Panc1 (cell line): Measurements from ENCODE around the gene PHF10. TPM values are rescaled to one million over a fixed set of nuclear protein-coding genes. Genes with fewer than 3 reads are reported as not detected.
"Not testable (repeated sequence)": the region's sequence is repeated elsewhere in the genome, so short reads cannot be mapped to it uniquely, and the experiment has no call there.

Source experiments
- ATAC-seq: fragments of 200-7000 bp; cut with Tn5 transposase; 2 replicates; pipeline ENCODE4 v1.9.1; 2020; ENCODE audit warnings: mild to moderate bottlenecking, moderate library complexity
- BruUV-seq: library from RNA; stranded (reverse); fragments of 400-500 nt; replicated peaks from 2 replicates; lab custom pipeline; 2021; lab: Mats Ljungman, UMichigan
- CTCF ChIA-PET: fragments of 300-600 bp; sonication (Branson Sonifier 250); formaldehyde crosslinking; loops from one replicate; lab custom pipeline; 2022; ENCODE audit warnings: antibody characterized with exemption; lab: Charles Lee
- POLR2A ChIA-PET: fragments of 300-600 bp; sonication (Branson Sonifier 250); formaldehyde crosslinking; loops from one replicate; lab custom pipeline; 2022; ENCODE audit warnings: antibody characterized with exemption; lab: Charles Lee
- DNase-seq: peaks from one replicate; pipeline ENCODE4 v3.0.0-alpha.2; 2010; ENCODE audit warnings: low read depth, low spot score
- H3K27ac ChIP-seq: 2 replicates; pipeline ENCODE4 v1.5.1; 2011; ENCODE audit warnings: mild to moderate bottlenecking, low read length, inconsistent platforms
- H3K27me3 ChIP-seq: fragments of 200-500 bp; sonication (Bioruptor generic); 2 replicates; pipeline ENCODE4 v1.6.0; 2014; ENCODE audit warnings: low read length, inconsistent platforms; ENCODE audit not compliant: control insufficient read depth, insufficient read depth
- H3K36me3 ChIP-seq: fragments of 200-500 bp; sonication (Bioruptor generic); 2 replicates; pipeline ENCODE4 v1.5.1; 2014; ENCODE audit warnings: inconsistent platforms, mild to moderate bottlenecking, low read length, moderate library complexity; ENCODE audit not compliant: control insufficient read depth, insufficient read depth
- H3K4me1 ChIP-seq: 2 replicates; pipeline ENCODE4 v1.5.1; 2011; ENCODE audit warnings: inconsistent platforms, mild to moderate bottlenecking, low read length, moderate library complexity; ENCODE audit not compliant: control insufficient read depth, insufficient read depth
- H3K4me3 ChIP-seq, 2 experiments: 2 replicates each; pipeline ENCODE4 v1.5.1; 2011 to 2012; ENCODE audit warnings: low read depth in 2 of 2, low read length in 2 of 2, mild to moderate bottlenecking in 2 of 2, inconsistent platforms in 1 of 2, moderate library complexity in 1 of 2
- H3K9me3 ChIP-seq: fragments of 200-500 bp; sonication (Bioruptor generic); 2 replicates; pipeline ENCODE4 v1.5.1; 2014; ENCODE audit warnings: low read depth, mild to moderate bottlenecking, inconsistent platforms, low read length, moderate library complexity; ENCODE audit not compliant: control insufficient read depth, insufficient read depth
- CTCF ChIP-seq: fragments of 450-650 bp; IDR thresholded peaks from 2 replicates; pipeline ENCODE4 v1.5.1; 2017; ENCODE audit warnings: mild to moderate bottlenecking
- POLR2AphosphoS5 ChIP-seq: IDR thresholded peaks from 2 replicates; pipeline ENCODE4 v1.6.1; 2012; ENCODE audit warnings: mild to moderate bottlenecking, low read depth, low read length, moderate library complexity
- REST ChIP-seq, 2 experiments: IDR thresholded peaks; 2 replicates each; pipeline ENCODE4 v1.6.1; 2011 to 2012; ENCODE audit warnings: low read depth in 2 of 2, control low read depth in 1 of 2, low read length in 1 of 2, mild to moderate bottlenecking in 1 of 2, moderate library complexity in 1 of 2; ENCODE audit not compliant: insufficient read depth in 1 of 2
- SIN3A ChIP-seq: IDR thresholded peaks from 2 replicates; pipeline ENCODE4 v1.6.1; 2012; ENCODE audit warnings: low read depth, mild to moderate bottlenecking, low read length, moderate library complexity, borderline replicate concordance; ENCODE audit not compliant: insufficient read depth
- TCF7L2 ChIP-seq: IDR thresholded peaks from 2 replicates; pipeline ENCODE4 v1.6.1; 2011; ENCODE audit warnings: mild to moderate bottlenecking, low read depth, low read length, inconsistent platforms
- in situ Hi-C: cut with HindIII; loops from 2 replicates; pipeline ENCODE4 v1.10.0; 2016; ENCODE audit warnings: low sequenced_read_pairs, low pct_unique_long_range_greater_than_20kb
- intact Hi-C: fragments of 100-400 bp; cut with micrococcal nuclease; formaldehyde crosslinking; loops from one replicate; pipeline ENCODE4 v1.10.0; 2022; ENCODE audit not compliant: unreplicated experiment
- total RNA-seq: library from RNA; stranded (reverse); gene quantifications from one replicate; pipeline ENCODE4 v1.2.1, GENCODE V29; 2021; ENCODE audit not compliant: unreplicated experiment

The PHF10 gene
- total RNA-seq, 1 experiment from 2014 or later, result 71.7 TPM

GRCh38 chr6:169766232-169766631, 41.9 kb upstream of the PHF10 start:
- no peak for DNase-seq
- ATAC-seq, result no peak
- TF ChIP-seq TCF7L2 (no peak), SIN3A (no peak), POLR2AphosphoS5 (no peak), REST (IDR thresholded peaks at IDR 0.05; ENCODE audit: insufficient read depth in 1 of 2, low read depth in 2 of 2, low read length in 1 of 2) (no peak), CTCF (no peak)
- H3K27ac ChIP-seq, result no peak overlapping the region
- H3K4me1 ChIP-seq, result no peaks in the 10 kb centered on the region
- no peaks in the 10 kb centered on the region for H3K9me3 ChIP-seq
- H3K27me3 ChIP-seq, result no peaks in the 10 kb centered on the region
- BruUV-seq, result no TSS peak
- CTCF ChIA-PET, result no interaction called here
- intact Hi-C loops (no loop called here), in situ Hi-C loops (no loop called here)
- POLR2A ChIA-PET, result no interaction called here
- peaks cover 13% of the 10 kb centered on the region; the same call in 1 of the 2 replicates for H3K36me3 ChIP-seq
- no peak overlapping the region for H3K4me3 ChIP-seq

- DNase-seq, H3K4me3 ChIP-seq, H3K27ac ChIP-seq, intact Hi-C loops, ATAC-seq, in situ Hi-C loops, H3K9me3 ChIP-seq, BruUV-seq, POLR2A ChIA-PET, H3K27me3 ChIP-seq, CTCF ChIA-PET, H3K4me1 ChIP-seq: not testable (repeated sequence)
- H3K36me3 ChIP-seq, result peaks cover 13% of the 10 kb centered on the region; the same call in 1 of the 2 replicates
Measured at GRCh38 chr6:169765789-169766188, 41.5 kb upstream of the PHF10 start.

GRCh38 chr6:169763881-169764280, 39.6 kb upstream of the PHF10 start:
- POLR2A ChIA-PET, result no interaction called here
- Histone ChIP-seq H3K9me3 (no peaks in the 10 kb centered on the region), H3K27ac (no peak overlapping the region), H3K36me3 (peaks cover 9% of the 10 kb centered on the region; the same call in 1 of the 2 replicates), H3K4me1 (no peaks in the 10 kb centered on the region), H3K4me3 (no peak overlapping the region), H3K27me3 (no peaks in the 10 kb centered on the region)
- DNase-seq (no peak), ATAC-seq (no peak)
- no TSS peak for BruUV-seq
- in situ Hi-C loops, result no loop called here
- CTCF ChIA-PET, result interaction anchor here (0.6 kb wide), 1 partner anchor 807 kb away, joined by 3 read pairs; no protein-coding TSS in a partner anchor
- TF ChIP-seq TCF7L2 (no peak), POLR2AphosphoS5 (no peak), SIN3A (no peak), CTCF (no peak), REST (IDR thresholded peaks at IDR 0.05; ENCODE audit: insufficient read depth in 1 of 2, low read depth in 2 of 2, low read length in 1 of 2) (no peak)
- intact Hi-C loops, result no loop called here
